ENCODE measurements around the gene AFMID.

DNA sequence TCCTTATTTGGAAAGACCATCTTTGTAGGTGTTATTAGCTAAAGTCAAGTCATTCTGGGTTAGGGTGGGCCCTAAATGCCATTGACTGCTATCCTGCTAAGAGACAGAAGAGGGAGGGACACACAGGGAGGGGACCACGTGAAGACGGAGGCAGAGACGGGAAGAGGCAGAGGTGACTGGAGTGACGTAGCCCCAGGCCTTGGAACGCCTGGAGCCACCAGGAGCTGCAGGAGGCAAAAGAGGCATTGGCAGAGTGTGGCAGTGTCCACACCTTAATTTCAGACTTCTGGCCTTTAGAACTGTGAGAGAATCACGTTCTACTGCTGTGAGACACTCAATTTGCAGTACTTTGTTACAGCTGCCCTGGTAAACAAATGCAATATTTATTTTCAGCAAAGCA, 13.3 kb downstream of the AFMID start:
- no peak for TF ChIP-seq CTCF (IDR thresholded peaks at IDR 0.05)
- TF ChIP-seq PREB (CRISPR knock-in tag; IDR thresholded peaks at IDR 0.05; ENCODE audit: borderline replicate concordance): no peak
- no peak for TF ChIP-seq JUN (CRISPR knock-in tag; IDR thresholded peaks at IDR 0.05)
- no peak for TF ChIP-seq CREB1 (CRISPR knock-in tag; IDR thresholded peaks at IDR 0.05)
- TF ChIP-seq, protein P1, sequence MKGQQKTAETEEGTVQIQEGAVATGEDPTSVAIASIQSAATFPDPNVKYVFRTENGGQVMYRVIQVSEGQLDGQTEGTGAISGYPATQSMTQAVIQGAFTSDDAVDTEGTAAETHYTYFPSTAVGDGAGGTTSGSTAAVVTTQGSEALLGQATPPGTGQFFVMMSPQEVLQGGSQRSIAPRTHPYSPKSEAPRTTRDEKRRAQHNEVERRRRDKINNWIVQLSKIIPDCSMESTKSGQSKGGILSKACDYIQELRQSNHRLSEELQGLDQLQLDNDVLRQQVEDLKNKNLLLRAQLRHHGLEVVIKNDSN (CRISPR knock-in tag; IDR thresholded peaks at IDR 0.05): no peak
- TF ChIP-seq NR3C1 (CRISPR knock-in tag; conservative IDR thresholded peaks at IDR 0.05; ENCODE audit: low read depth): no peak
- TF ChIP-seq MAX (CRISPR knock-in tag; IDR thresholded peaks at IDR 0.05): no peak
- no peak for TF ChIP-seq SMAD3 (CRISPR knock-in tag; IDR thresholded peaks at IDR 0.05; ENCODE audit: borderline replicate concordance)
- TF ChIP-seq, protein P2, sequence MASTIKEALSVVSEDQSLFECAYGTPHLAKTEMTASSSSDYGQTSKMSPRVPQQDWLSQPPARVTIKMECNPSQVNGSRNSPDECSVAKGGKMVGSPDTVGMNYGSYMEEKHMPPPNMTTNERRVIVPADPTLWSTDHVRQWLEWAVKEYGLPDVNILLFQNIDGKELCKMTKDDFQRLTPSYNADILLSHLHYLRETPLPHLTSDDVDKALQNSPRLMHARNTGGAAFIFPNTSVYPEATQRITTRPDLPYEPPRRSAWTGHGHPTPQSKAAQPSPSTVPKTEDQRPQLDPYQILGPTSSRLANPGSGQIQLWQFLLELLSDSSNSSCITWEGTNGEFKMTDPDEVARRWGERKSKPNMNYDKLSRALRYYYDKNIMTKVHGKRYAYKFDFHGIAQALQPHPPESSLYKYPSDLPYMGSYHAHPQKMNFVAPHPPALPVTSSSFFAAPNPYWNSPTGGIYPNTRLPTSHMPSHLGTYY (CRISPR knock-in tag; IDR thresholded peaks at IDR 0.05): no peak
- no peak for TF ChIP-seq E2F5 (CRISPR knock-in tag; IDR thresholded peaks at IDR 0.05)
